Measurements from ENCODE around the gene ANKRD13B. TPM values are rescaled to one million over a fixed set of nuclear protein-coding genes. Genes with fewer than 3 reads are reported as not detected.

Gene ANKRD13B
- total RNA-seq, 5 donors from 2014 or later (not counting 1 experiment from before 2014, with no cell fraction given), result 1.7 to 6.4 (median 4.1) TPM

- DNase-seq (no peak), ATAC-seq (replicated peaks in 1 of 4) (no peak)
- ChIA-PET CTCF (no interaction called here), POLR2A (interaction anchor here in 1 of 2 donors (0.6 kb wide), 1 partner anchor 818 kb away, joined by 3 read pairs; no protein-coding TSS in a partner anchor)
- WGBS (ENCODE audit: insufficient coverage), result 90% methylated on average over 2 of the region's 2 CpGs
- Histone ChIP-seq H3K27me3 (replicated peaks in 1 of 2; ENCODE audit: control insufficient read depth in 2 of 2, extremely low read depth in 1 of 2, insufficient read depth in 2 of 2, low read length in 1 of 2) (no peaks in the 10 kb centered on the region), H3K9me3 (no peaks in the 10 kb centered on the region), H3K4me1 (ENCODE audit: control insufficient read depth in 1 of 2, extremely low read depth in 1 of 2, insufficient read depth in 2 of 2, low read length in 2 of 2) (peaks cover 0 to 5% of the 10 kb centered on the region in 2 experiments), H3K36me3 (ENCODE audit: control insufficient read depth in 2 of 2, extremely low read depth in 1 of 2, insufficient read depth in 1 of 2, low read length in 1 of 2) (peaks cover 20 to 59% of the 10 kb centered on the region in 2 donors), H3K4me3 (ENCODE audit: control insufficient read depth in 1 of 2, extremely low read depth in 1 of 2, low read length in 1 of 2) (no peak overlapping the region), H3K27ac (ENCODE audit: low read length) (no peak overlapping the region)
- no peaks in the 10 kb centered on the region for H3K27me3 Mint-ChIP-seq
- H3K4me1 Mint-ChIP-seq, result peaks cover 28 to 35% (median 31%) of the 10 kb centered on the region in 3 donors
- no peaks in the 10 kb centered on the region for H3K9me3 Mint-ChIP-seq
- peak overlapping the region; percentile 43 to 77 for H3K27ac Mint-ChIP-seq
- peaks cover 22% of the 10 kb centered on the region for H3K36me3 Mint-ChIP-seq
- no peak overlapping the region for H3K4me3 Mint-ChIP-seq
These were observed 36.9 kb downstream of the ANKRD13B start for GRCh38 chr17:29629839-29630238.

DNA sequence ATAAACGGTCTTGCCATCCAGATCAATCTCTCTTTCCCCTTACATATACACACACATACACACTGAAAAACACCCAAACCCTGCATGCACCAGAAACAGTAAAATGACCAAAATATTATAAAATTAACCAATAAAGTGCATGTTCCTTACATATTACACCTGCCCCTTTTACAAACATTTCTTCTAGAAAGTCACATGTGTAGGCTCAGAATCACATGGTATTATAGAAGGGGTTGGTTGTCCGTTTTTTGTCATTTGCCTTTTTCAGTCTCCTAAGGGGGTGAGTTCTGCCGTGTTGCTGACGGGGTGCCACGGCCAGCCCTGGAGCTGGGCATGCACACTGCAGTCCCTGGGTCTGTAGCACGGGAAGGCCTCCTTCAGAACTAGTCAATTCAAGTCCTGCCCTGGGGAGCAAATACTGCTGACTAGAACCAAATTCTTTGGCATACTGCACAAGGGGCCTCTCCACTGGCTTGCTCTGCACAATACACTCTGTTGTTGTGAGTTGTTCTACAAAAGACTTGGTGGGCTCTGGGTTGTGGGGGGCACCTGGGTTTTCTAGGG is 37.8 kb downstream of the ANKRD13B start:
- DNase-seq (no peak), ATAC-seq (replicated peaks in 1 of 4) (no peak)
- no peak overlapping the region for H3K4me3 Mint-ChIP-seq
- peak overlapping the region in 1 of 2 donors; percentile 59 for H3K27ac Mint-ChIP-seq
- CTCF ChIA-PET, result no interaction called here
- POLR2A ChIA-PET, result no interaction called here
- Histone ChIP-seq H3K4me1 (ENCODE audit: control insufficient read depth in 1 of 2, extremely low read depth in 1 of 2, insufficient read depth in 2 of 2, low read length in 2 of 2) (peaks cover 0 to 5% of the 10 kb centered on the region in 2 experiments), H3K9me3 (no peaks in the 10 kb centered on the region), H3K27ac (ENCODE audit: low read length) (no peak overlapping the region), H3K36me3 (ENCODE audit: control insufficient read depth in 2 of 2, extremely low read depth in 1 of 2, insufficient read depth in 1 of 2, low read length in 1 of 2) (peaks cover 20 to 65% of the 10 kb centered on the region in 2 donors), H3K4me3 (ENCODE audit: control insufficient read depth in 1 of 2, extremely low read depth in 1 of 2, low read length in 1 of 2) (no peak overlapping the region), H3K27me3 (replicated peaks in 1 of 2; ENCODE audit: control insufficient read depth in 2 of 2, extremely low read depth in 1 of 2, insufficient read depth in 2 of 2, low read length in 1 of 2) (no peaks in the 10 kb centered on the region)
- no peaks in the 10 kb centered on the region for H3K27me3 Mint-ChIP-seq
- H3K4me1 Mint-ChIP-seq, result peaks cover 19 to 28% (median 28%) of the 10 kb centered on the region in 3 donors
- 100% methylated on average over 4 of the region's 6 CpGs for WGBS (ENCODE audit: insufficient coverage)
- no peaks in the 10 kb centered on the region for H3K9me3 Mint-ChIP-seq
- H3K36me3 Mint-ChIP-seq, result peaks cover 25% of the 10 kb centered on the region

- H3K4me3 Mint-ChIP-seq, result no peak overlapping the region
- peaks cover 36% of the 10 kb centered on the region for H3K36me3 Mint-ChIP-seq
- 70% methylated on average over 2 of the region's 3 CpGs for WGBS (ENCODE audit: insufficient coverage)
These were observed 41.0 kb downstream of the ANKRD13B start for GRCh38 chr17:29633886-29634285.

DNA sequence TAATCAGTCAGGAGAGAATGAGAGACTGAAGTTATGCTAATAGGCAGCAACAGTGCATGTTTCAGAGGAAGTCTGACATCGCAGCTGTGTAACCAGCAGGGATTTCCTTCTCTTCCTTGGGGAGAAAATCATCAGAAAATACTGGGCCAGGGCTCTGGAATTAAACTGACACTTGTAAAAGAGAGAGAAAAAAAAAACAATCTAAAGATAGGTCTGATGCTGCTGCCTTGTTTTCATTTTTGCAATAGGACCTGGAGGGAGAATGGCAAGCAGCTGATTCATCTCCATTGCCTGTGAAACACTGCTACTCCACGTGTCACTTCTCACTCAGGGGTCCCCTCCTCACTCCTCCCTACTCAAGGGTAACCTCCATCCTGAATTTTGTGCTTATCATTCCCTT is 47.5 kb downstream of the ANKRD13B start:
- Histone ChIP-seq H3K36me3 (ENCODE audit: control insufficient read depth in 2 of 2, extremely low read depth in 1 of 2, insufficient read depth in 1 of 2, low read length in 1 of 2) (peaks cover 3 to 37% of the 10 kb centered on the region in 2 donors), H3K4me1 (ENCODE audit: control insufficient read depth in 1 of 2, extremely low read depth in 1 of 2, insufficient read depth in 2 of 2, low read length in 2 of 2) (no peaks in the 10 kb centered on the region), H3K27me3 (replicated peaks in 1 of 2; ENCODE audit: control insufficient read depth in 2 of 2, extremely low read depth in 1 of 2, insufficient read depth in 2 of 2, low read length in 1 of 2) (no peaks in the 10 kb centered on the region), H3K9me3 (no peaks in the 10 kb centered on the region), H3K27ac (ENCODE audit: low read length) (no peak overlapping the region), H3K4me3 (ENCODE audit: control insufficient read depth in 1 of 2, extremely low read depth in 1 of 2, low read length in 1 of 2) (no peak overlapping the region)
- H3K4me1 Mint-ChIP-seq, result peaks cover 9 to 26% (median 26%) of the 10 kb centered on the region in 3 donors
- H3K4me3 Mint-ChIP-seq, result no peak overlapping the region
- no peaks in the 10 kb centered on the region for H3K27me3 Mint-ChIP-seq
- peak overlapping the region; percentile 65 to 80 for H3K27ac Mint-ChIP-seq
- no peak for ATAC-seq (replicated peaks in 1 of 4)
- no peaks in the 10 kb centered on the region for H3K9me3 Mint-ChIP-seq
- WGBS (ENCODE audit: insufficient coverage), result 89% methylated on average over 1 of the region's 2 CpGs
- no peak for DNase-seq
- CTCF ChIA-PET, result interaction anchor here in 1 of 2 donors (0.6 to 2.7 kb wide), 4 partner anchors 27 to 291 kb away, joined by 3 to 32 read pairs (median 4); partner anchors contain the start of gene SSH2
- POLR2A ChIA-PET, result interaction anchor here in 1 of 2 donors (0.7 kb wide), 1 partner anchor 227 kb away, joined by 4 read pairs; no protein-coding TSS in a partner anchor
- peaks cover 30% of the 10 kb centered on the region for H3K36me3 Mint-ChIP-seq

More at GRCh38 chr17:29633886-29634285, 41.0 kb downstream of the ANKRD13B start:
- no peaks in the 10 kb centered on the region for H3K27me3 ChIP-seq (replicated peaks in 1 of 2; ENCODE audit: control insufficient read depth in 2 of 2, extremely low read depth in 1 of 2, insufficient read depth in 2 of 2, low read length in 1 of 2)
- POLR2A ChIA-PET, result no interaction called here
- H3K36me3 ChIP-seq (ENCODE audit: control insufficient read depth in 2 of 2, extremely low read depth in 1 of 2, insufficient read depth in 1 of 2, low read length in 1 of 2), result peaks cover 20 to 67% of the 10 kb centered on the region in 2 donors
- CTCF ChIA-PET, result no interaction called here
- no peaks in the 10 kb centered on the region for H3K9me3 ChIP-seq
- peaks cover 8 to 13% (median 13%) of the 10 kb centered on the region in 3 donors for H3K4me1 Mint-ChIP-seq
- peaks cover 0 to 5% of the 10 kb centered on the region in 2 experiments for H3K4me1 ChIP-seq (ENCODE audit: control insufficient read depth in 1 of 2, extremely low read depth in 1 of 2, insufficient read depth in 2 of 2, low read length in 2 of 2)
- no peaks in the 10 kb centered on the region for H3K27me3 Mint-ChIP-seq
- no peaks in the 10 kb centered on the region for H3K9me3 Mint-ChIP-seq
- DNase-seq (no peak), ATAC-seq (replicated peaks in 1 of 4) (no peak)
- no peak overlapping the region for H3K27ac ChIP-seq (ENCODE audit: low read length)
- H3K27ac Mint-ChIP-seq, result peak overlapping the region in 1 of 2 donors; percentile 62
- H3K4me3 ChIP-seq (ENCODE audit: control insufficient read depth in 1 of 2, extremely low read depth in 1 of 2, low read length in 1 of 2), result no peak overlapping the region

GRCh38 chr17:29640981-29641642 is 48.2 kb downstream of the ANKRD13B start:
- CTCF ChIA-PET, result interaction anchor here (0.6 to 2.7 kb wide), 6 partner anchors 96 to 902 kb away, joined by 3 to 32 read pairs (median 4); partner anchors contain the start of gene SSH2 (in 1 of the 2)
- H3K4me1 Mint-ChIP-seq, result peaks cover 9 to 26% (median 26%) of the 10 kb centered on the region in 3 donors
- Histone ChIP-seq H3K27me3 (replicated peaks in 1 of 2; ENCODE audit: control insufficient read depth in 2 of 2, extremely low read depth in 1 of 2, insufficient read depth in 2 of 2, low read length in 1 of 2) (no peaks in the 10 kb centered on the region), H3K27ac (ENCODE audit: low read length) (no peak overlapping the region), H3K9me3 (no peaks in the 10 kb centered on the region), H3K4me3 (ENCODE audit: control insufficient read depth in 1 of 2, extremely low read depth in 1 of 2, low read length in 1 of 2) (no peak overlapping the region), H3K4me1 (ENCODE audit: control insufficient read depth in 1 of 2, extremely low read depth in 1 of 2, insufficient read depth in 2 of 2, low read length in 2 of 2) (no peaks in the 10 kb centered on the region), H3K36me3 (ENCODE audit: control insufficient read depth in 2 of 2, extremely low read depth in 1 of 2, insufficient read depth in 1 of 2, low read length in 1 of 2) (peaks cover 3 to 35% of the 10 kb centered on the region in 2 donors)
- ATAC-seq (replicated peaks in 1 of 4) (no peak), DNase-seq (no peak)
- H3K27ac Mint-ChIP-seq, result peak overlapping the region; percentile 65 to 80
- POLR2A ChIA-PET, result interaction anchor here in 1 of 2 donors (0.6 kb wide), 1 partner anchor 71 kb away, joined by 4 read pairs; no protein-coding TSS in a partner anchor
- peaks cover 28% of the 10 kb centered on the region for H3K36me3 Mint-ChIP-seq
- 100% methylated on average over 1 of the region's 7 CpGs for WGBS (ENCODE audit: insufficient coverage)
- no peaks in the 10 kb centered on the region for H3K9me3 Mint-ChIP-seq
- H3K4me3 Mint-ChIP-seq, result no peak overlapping the region
- no peaks in the 10 kb centered on the region for H3K27me3 Mint-ChIP-seq

DNA sequence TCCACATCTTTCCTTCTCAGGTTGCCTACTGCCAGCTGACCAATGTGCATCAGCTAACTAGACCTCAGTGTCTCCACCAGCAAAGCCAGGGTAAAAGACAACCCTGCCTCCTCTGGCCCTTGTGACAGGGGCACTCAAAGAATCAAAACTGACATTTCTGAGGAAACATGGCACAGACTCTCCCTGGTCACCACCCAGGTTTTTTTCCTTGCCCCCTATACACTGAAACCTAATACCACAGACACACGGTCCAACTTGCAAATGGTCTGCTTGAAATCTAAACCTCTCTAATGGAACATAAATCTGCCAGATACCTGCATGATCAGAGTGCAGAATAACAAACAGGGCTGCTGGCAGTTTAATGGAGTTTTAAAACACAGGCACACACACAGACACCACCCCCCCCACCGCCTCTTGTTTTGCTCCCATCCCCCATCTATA is 49.3 kb downstream of the ANKRD13B start:
- Mint-ChIP-seq H3K4me1 (peaks cover 9 to 26% (median 26%) of the 10 kb centered on the region in 3 donors), H3K9me3 (no peaks in the 10 kb centered on the region), H3K4me3 (no peak overlapping the region), H3K27me3 (no peaks in the 10 kb centered on the region), H3K36me3 (peaks cover 22% of the 10 kb centered on the region), H3K27ac (peak overlapping the region; percentile 81 to 85)
- POLR2A ChIA-PET, result interaction anchor here in 1 of 2 donors (0.7 kb wide), 1 partner anchor 358 kb away, joined by 3 read pairs; no protein-coding TSS in a partner anchor
- DNase-seq (no peak), ATAC-seq (replicated peaks in 1 of 4) (no peak)
- no peaks in the 10 kb centered on the region for H3K27me3 ChIP-seq (replicated peaks in 1 of 2; ENCODE audit: control insufficient read depth in 2 of 2, extremely low read depth in 1 of 2, insufficient read depth in 2 of 2, low read length in 1 of 2)
- peaks cover 3 to 35% of the 10 kb centered on the region in 2 donors for H3K36me3 ChIP-seq (ENCODE audit: control insufficient read depth in 2 of 2, extremely low read depth in 1 of 2, insufficient read depth in 1 of 2, low read length in 1 of 2)
- H3K4me3 ChIP-seq (ENCODE audit: control insufficient read depth in 1 of 2, extremely low read depth in 1 of 2, low read length in 1 of 2), result no peak overlapping the region
- no peak overlapping the region for H3K27ac ChIP-seq (ENCODE audit: low read length)
- H3K9me3 ChIP-seq, result no peaks in the 10 kb centered on the region
- CTCF ChIA-PET, result interaction anchor here (0.6 to 2.5 kb wide), 6 partner anchors 29 to 527 kb away, joined by 3 to 7 read pairs (median 4); no protein-coding TSS in a partner anchor
- no peaks in the 10 kb centered on the region for H3K4me1 ChIP-seq (ENCODE audit: control insufficient read depth in 1 of 2, extremely low read depth in 1 of 2, insufficient read depth in 2 of 2, low read length in 2 of 2)
- 100% methylated on average over 1 of the region's 2 CpGs for WGBS (ENCODE audit: insufficient coverage)
